ENCODE data around the gene UCP2.

UCP2 gene

GRCh38 chr11:73982595-73982989 is at the start of gene UCP2:
Gene UCP2 (minus strand): TSS chr11:73982843. CDS start chr11:73978378, 4,465 bp downstream.
- peaks cover 27% of the 10 kb centered on the region; the same call in 1 of the 2 replicates for H3K4me1 ChIP-seq (ENCODE audit: insufficient read depth, low read length)
- H3K9ac ChIP-seq (ENCODE audit: low read depth, low read length), result peak within 1 kb of the TSS; percentile 90
- 0 out of 2 replicates have a peak, but pooled peaks cover 5% of the 10 kb centered on the region for H3K36me3 ChIP-seq (ENCODE audit: insufficient read depth, low read length)
- no peaks in the 10 kb centered on the region for H3K9me3 ChIP-seq (ENCODE audit: control insufficient read depth, insufficient read depth, low read length)

GRCh38 chr11:74030723-74031676 is 48.4 kb upstream of the UCP2 start:
- Histone ChIP-seq H3K36me3 (ENCODE audit: insufficient read depth, low read length) (no peaks in the 10 kb centered on the region; the same call in 1 of the 2 replicates), H3K9me3 (ENCODE audit: control insufficient read depth, insufficient read depth, low read length) (no peaks in the 10 kb centered on the region), H3K9ac (ENCODE audit: low read depth, low read length) (no peak overlapping the region), H3K4me1 (ENCODE audit: insufficient read depth, low read length) (no peaks in the 10 kb centered on the region)

- H3K9me3 ChIP-seq (ENCODE audit: control insufficient read depth, insufficient read depth, low read length), result no peaks in the 10 kb centered on the region
- no peaks in the 10 kb centered on the region for H3K4me1 ChIP-seq (ENCODE audit: insufficient read depth, low read length)
- no peaks in the 10 kb centered on the region; the same call in 1 of the 2 replicates for H3K36me3 ChIP-seq (ENCODE audit: insufficient read depth, low read length)
- H3K9ac ChIP-seq (ENCODE audit: low read depth, low read length), result no peak overlapping the region
These were observed 43.0 kb upstream of the UCP2 start for GRCh38 chr11:74025467-74026166.

GRCh38 chr11:74024261-74025029 is 41.8 kb upstream of the UCP2 start:
- no peaks in the 10 kb centered on the region for H3K9me3 ChIP-seq (ENCODE audit: control insufficient read depth, insufficient read depth, low read length)
- H3K9ac ChIP-seq (ENCODE audit: low read depth, low read length), result no peak overlapping the region
- no peaks in the 10 kb centered on the region; the same call in 1 of the 2 replicates for H3K36me3 ChIP-seq (ENCODE audit: insufficient read depth, low read length)
- no peaks in the 10 kb centered on the region for H3K4me1 ChIP-seq (ENCODE audit: insufficient read depth, low read length)

GRCh38 chr11:74023276-74023675 is 40.6 kb upstream of the UCP2 start:
- no peaks in the 10 kb centered on the region for H3K4me1 ChIP-seq (ENCODE audit: insufficient read depth, low read length)
- no peak overlapping the region for H3K9ac ChIP-seq (ENCODE audit: low read depth, low read length)
- no peaks in the 10 kb centered on the region for H3K9me3 ChIP-seq (ENCODE audit: control insufficient read depth, insufficient read depth, low read length)
- H3K36me3 ChIP-seq (ENCODE audit: insufficient read depth, low read length), result no peaks in the 10 kb centered on the region; the same call in 1 of the 2 replicates

GRCh38 chr11:74022546-74022945 is 39.9 kb upstream of the UCP2 start:
- H3K9me3 ChIP-seq (ENCODE audit: control insufficient read depth, insufficient read depth, low read length), result no peaks in the 10 kb centered on the region
- no peaks in the 10 kb centered on the region; the same call in 1 of the 2 replicates for H3K36me3 ChIP-seq (ENCODE audit: insufficient read depth, low read length)
- H3K4me1 ChIP-seq (ENCODE audit: insufficient read depth, low read length), result no peaks in the 10 kb centered on the region
- no peak overlapping the region for H3K9ac ChIP-seq (ENCODE audit: low read depth, low read length)

- Histone ChIP-seq H3K4me1 (ENCODE audit: insufficient read depth, low read length) (no peaks in the 10 kb centered on the region), H3K9ac (ENCODE audit: low read depth, low read length) (no peak overlapping the region), H3K36me3 (ENCODE audit: insufficient read depth, low read length) (no peaks in the 10 kb centered on the region; the same call in 1 of the 2 replicates), H3K9me3 (ENCODE audit: control insufficient read depth, insufficient read depth, low read length) (no peaks in the 10 kb centered on the region)
These were observed 39.4 kb upstream of the UCP2 start for GRCh38 chr11:74021998-74022397.

- H3K4me1 ChIP-seq (ENCODE audit: insufficient read depth, low read length), result no peaks in the 10 kb centered on the region
- no peak overlapping the region for H3K9ac ChIP-seq (ENCODE audit: low read depth, low read length)
- H3K36me3 ChIP-seq (ENCODE audit: insufficient read depth, low read length), result no peaks in the 10 kb centered on the region; the same call in 1 of the 2 replicates
- no peaks in the 10 kb centered on the region for H3K9me3 ChIP-seq (ENCODE audit: control insufficient read depth, insufficient read depth, low read length)
These were observed 37.9 kb upstream of the UCP2 start for GRCh38 chr11:74020539-74020938.

- no peak overlapping the region for H3K9ac ChIP-seq (ENCODE audit: low read depth, low read length)
- H3K4me1 ChIP-seq (ENCODE audit: insufficient read depth, low read length), result no peaks in the 10 kb centered on the region
- no peaks in the 10 kb centered on the region for H3K9me3 ChIP-seq (ENCODE audit: control insufficient read depth, insufficient read depth, low read length)
- H3K36me3 ChIP-seq (ENCODE audit: insufficient read depth, low read length), result no peaks in the 10 kb centered on the region; the same call in 1 of the 2 replicates
These were observed 37.2 kb upstream of the UCP2 start for GRCh38 chr11:74019860-74020259.

- Histone ChIP-seq H3K9ac (ENCODE audit: low read depth, low read length) (no peak overlapping the region), H3K9me3 (ENCODE audit: control insufficient read depth, insufficient read depth, low read length) (no peaks in the 10 kb centered on the region), H3K4me1 (ENCODE audit: insufficient read depth, low read length) (no peaks in the 10 kb centered on the region), H3K36me3 (ENCODE audit: insufficient read depth, low read length) (no peaks in the 10 kb centered on the region; the same call in 1 of the 2 replicates)
These were observed 36.6 kb upstream of the UCP2 start for GRCh38 chr11:74019104-74019738.

GRCh38 chr11:74018331-74019005 is 35.8 kb upstream of the UCP2 start:
- Histone ChIP-seq H3K4me1 (ENCODE audit: insufficient read depth, low read length) (no peaks in the 10 kb centered on the region), H3K9me3 (ENCODE audit: control insufficient read depth, insufficient read depth, low read length) (no peaks in the 10 kb centered on the region), H3K9ac (ENCODE audit: low read depth, low read length) (no peak overlapping the region), H3K36me3 (ENCODE audit: insufficient read depth, low read length) (no peaks in the 10 kb centered on the region; the same call in 1 of the 2 replicates)

- no peaks in the 10 kb centered on the region for H3K4me1 ChIP-seq (ENCODE audit: insufficient read depth, low read length)
- no peaks in the 10 kb centered on the region for H3K9me3 ChIP-seq (ENCODE audit: control insufficient read depth, insufficient read depth, low read length)
- no peak overlapping the region for H3K9ac ChIP-seq (ENCODE audit: low read depth, low read length)
- H3K36me3 ChIP-seq (ENCODE audit: insufficient read depth, low read length), result no peaks in the 10 kb centered on the region; the same call in 1 of the 2 replicates
These were observed 35.0 kb upstream of the UCP2 start for GRCh38 chr11:74017631-74018030.

All from ES-I3 (cell line).